Measurements from ENCODE around the gene SLC46A2. TPM values are rescaled to one million over a fixed set of nuclear protein-coding genes. Genes with fewer than 3 reads are reported as not detected.

SLC46A2 gene
- total and polyA plus RNA-seq, 9 of the 15 experiments (the other 6 are each of a cell fraction or from before 2014, with no cell fraction given): not detected

DNA sequence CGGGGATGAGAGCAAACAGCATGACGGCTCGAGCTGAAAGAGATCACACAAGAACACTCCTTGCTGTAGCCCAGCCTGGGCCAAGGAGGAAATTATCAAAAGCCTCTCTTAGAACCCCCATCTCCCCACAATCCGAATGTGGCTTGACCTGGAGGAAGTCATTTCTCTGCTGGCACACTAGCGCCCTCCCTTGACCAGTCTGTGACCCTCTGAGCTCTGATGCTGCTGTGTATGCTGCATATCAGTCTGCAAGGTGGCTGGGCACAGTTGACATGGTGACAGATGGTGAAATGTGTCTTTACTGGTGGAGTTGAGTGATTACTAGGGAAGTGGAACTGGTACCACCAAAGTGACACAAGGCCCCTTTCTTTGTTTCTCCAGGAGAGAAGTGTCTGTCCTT is 3.3 kb downstream of the SLC46A2 start:
- no peaks in the 10 kb centered on the region for H3K9me1 ChIP-seq (ENCODE audit: control insufficient read depth, insufficient read depth, low read length)
- ChIA-PET POLR2A (interaction anchor here (0.6 to 2.3 kb wide), 2 partner anchors 16 to 164 kb away, joined by 3 to 9 read pairs; no protein-coding TSS in a partner anchor), CTCF (ENCODE audit: low intra/inter-chr PET ratio) (interaction anchor here (1.2 kb wide), 1 partner anchor 43 kb away, joined by 8 read pairs; no protein-coding TSS in a partner anchor)
- WGBS (ENCODE audit: insufficient coverage, low coverage, missing lambda C conversion rate): 7% methylated on average over 5 of the region's 5 CpGs
- no peaks in the 10 kb centered on the region for H4K20me1 ChIP-seq (replicated peaks; ENCODE audit: control insufficient read depth, insufficient read depth, low read length)
- H3K9me3 ChIP-seq (replicated peaks; ENCODE audit: control insufficient read depth, insufficient read depth, low read depth, low read length): no peaks in the 10 kb centered on the region
- intact Hi-C loops (cut with micrococcal nuclease) (loop anchor here (1.0 kb wide), 1 partner anchor 43 kb away; no protein-coding TSS in a partner anchor), in situ Hi-C loops (cut with MboI) (no loop called here)
- FAIRE-seq: peak; percentile 90
- no peak overlapping the region for H3K9ac ChIP-seq (ENCODE audit: insufficient read depth in 1 of 2, low read depth in 2 of 2, low read length in 2 of 2)
- no peaks in the 10 kb centered on the region for H3K36me3 ChIP-seq (ENCODE audit: control insufficient read depth, insufficient read depth, low read length)
- H3K27ac ChIP-seq (ENCODE audit: extremely low read depth, low read depth, low read length): no peak overlapping the region
- peak; percentile 91 for ATAC-seq
- peaks cover 0 to 14% of the 10 kb centered on the region in 2 experiments; a peak in 1 of 5 replicates for H3K4me1 ChIP-seq (replicated peaks in 1 of 2; ENCODE audit: control insufficient read depth in 2 of 2, insufficient read depth in 2 of 2, low read length in 2 of 2)
- no peak overlapping the region for H3K4me2 ChIP-seq (ENCODE audit: insufficient read depth, low read length)
- H2AFZ ChIP-seq (ENCODE audit: low read depth, low read length): peak overlapping the region; percentile 25; the same call in 1 of the 2 replicates
- DNase-seq (ENCODE audit: extremely low read depth in 1 of 4, low spot score in 3 of 4): peak; percentile 24 to 60 (median 39)
- H3K27me3 ChIP-seq (ENCODE audit: control insufficient read depth in 2 of 2, insufficient read depth in 2 of 2, low read length in 2 of 2): peaks cover 39 to 72% of the 10 kb centered on the region in 2 experiments
- no TSS peak for BruUV-seq (replicated peaks)
- no peak overlapping the region for H3K4me3 ChIP-seq
- H3K79me2 ChIP-seq (ENCODE audit: control insufficient read depth, insufficient read depth, low read length): no peaks in the 10 kb centered on the region
- TF ChIP-seq BRD9 (IDR thresholded peaks at IDR 0.05; ENCODE audit: low read depth, partially characterized antibody) (no peak), REST (IDR thresholded peaks at IDR 0.05; ENCODE audit: borderline replicate concordance) (peak; percentile 54; the same call in 1 of the 2 replicates), REST (CRISPR knock-in tag; IDR thresholded peaks at IDR 0.05; ENCODE audit: low read depth) (no peak), MEIS2 (IDR thresholded peaks at IDR 0.05; ENCODE audit: partially characterized antibody) (peak; percentile 27), ZC3H11A (IDR thresholded peaks at IDR 0.05; ENCODE audit: low read depth, low read length) (0 out of 2 replicates have a peak, but pooled peaks have one; percentile 14), ZBTB1 (CRISPR knock-in tag; IDR thresholded peaks at IDR 0.05; ENCODE audit: borderline replicate concordance, low read depth) (no peak), ZNF76 (CRISPR knock-in tag; IDR thresholded peaks at IDR 0.05; ENCODE audit: borderline replicate concordance) (no peak), CTCF (IDR thresholded peaks at IDR 0.05 in 2 of 3, conservative IDR thresholded peaks at IDR 0.05 in 1 of 3; ENCODE audit: insufficient read depth in 2 of 3, low read depth in 1 of 3, low read length in 3 of 3) (peak; percentile 72 to 79 (median 74)), SMC3 (conservative IDR thresholded peaks at IDR 0.05; ENCODE audit: insufficient read depth, low read depth, low read length) (peak; percentile 37; the same call in 1 of the 2 replicates)
- TF ChIP-seq, protein P1, sequence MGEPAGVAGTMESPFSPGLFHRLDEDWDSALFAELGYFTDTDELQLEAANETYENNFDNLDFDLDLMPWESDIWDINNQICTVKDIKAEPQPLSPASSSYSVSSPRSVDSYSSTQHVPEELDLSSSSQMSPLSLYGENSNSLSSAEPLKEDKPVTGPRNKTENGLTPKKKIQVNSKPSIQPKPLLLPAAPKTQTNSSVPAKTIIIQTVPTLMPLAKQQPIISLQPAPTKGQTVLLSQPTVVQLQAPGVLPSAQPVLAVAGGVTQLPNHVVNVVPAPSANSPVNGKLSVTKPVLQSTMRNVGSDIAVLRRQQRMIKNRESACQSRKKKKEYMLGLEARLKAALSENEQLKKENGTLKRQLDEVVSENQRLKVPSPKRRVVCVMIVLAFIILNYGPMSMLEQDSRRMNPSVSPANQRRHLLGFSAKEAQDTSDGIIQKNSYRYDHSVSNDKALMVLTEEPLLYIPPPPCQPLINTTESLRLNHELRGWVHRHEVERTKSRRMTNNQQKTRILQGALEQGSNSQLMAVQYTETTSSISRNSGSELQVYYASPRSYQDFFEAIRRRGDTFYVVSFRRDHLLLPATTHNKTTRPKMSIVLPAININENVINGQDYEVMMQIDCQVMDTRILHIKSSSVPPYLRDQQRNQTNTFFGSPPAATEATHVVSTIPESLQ (CRISPR knock-in tag; IDR thresholded peaks at IDR 0.05): no peak
